H9 (cell line): ENCODE results near the gene RHOH. TPM values are rescaled to one million over a fixed set of nuclear protein-coding genes. Genes with fewer than 3 reads are reported as not detected.

Experiments
- DNase-seq: peaks from one replicate; pipeline ENCODE4 v3.0.0-alpha.2; 2017
- H2AFZ ChIP-seq: one replicate; pipeline ENCODE4 v1.6.1; 2013; ENCODE audit warnings: mild to moderate bottlenecking, low read length, control low read depth, moderate library complexity
- H2AK5ac ChIP-seq: 2 replicates; pipeline ENCODE4 v1.6.1; 2013; ENCODE audit warnings: low read length, control low read depth, mixed read lengths; ENCODE audit not compliant: insufficient read length
- H2BK120ac ChIP-seq: one replicate; pipeline ENCODE4 v1.6.1; 2013; ENCODE audit warnings: low read depth, mild to moderate bottlenecking, low read length, control low read depth, inconsistent platforms; ENCODE audit not compliant: poor library complexity, severe bottlenecking
- H2BK12ac ChIP-seq: 2 replicates; pipeline ENCODE4 v1.6.1; 2013; ENCODE audit warnings: low read length, control low read depth, mixed read lengths, low read depth; ENCODE audit not compliant: insufficient read length
- H2BK15ac ChIP-seq: 2 replicates; pipeline ENCODE4 v1.6.1; 2013; ENCODE audit warnings: low read depth, low read length, control low read depth
- H2BK20ac ChIP-seq: one replicate; pipeline ENCODE4 v1.6.1; 2013; ENCODE audit warnings: low read depth, mild to moderate bottlenecking, low read length, control low read depth, inconsistent platforms; ENCODE audit not compliant: poor library complexity, severe bottlenecking
- H2BK5ac ChIP-seq: 2 replicates; pipeline ENCODE4 v1.6.1; 2013; ENCODE audit warnings: low read length, control low read depth, mixed read lengths; ENCODE audit not compliant: insufficient read length
- H3K14ac ChIP-seq: 2 replicates; pipeline ENCODE4 v1.6.1; 2013; ENCODE audit warnings: low read length, control low read depth; ENCODE audit not compliant: insufficient read depth
- H3K18ac ChIP-seq: 2 replicates; pipeline ENCODE4 v1.6.1; 2013; ENCODE audit warnings: low read depth, mild to moderate bottlenecking, mixed read lengths, low read length, control low read depth; ENCODE audit not compliant: insufficient read length
- H3K23ac ChIP-seq: 2 replicates; pipeline ENCODE4 v1.6.1; 2013; ENCODE audit warnings: low read length, control low read depth, mixed read lengths, low read depth; ENCODE audit not compliant: insufficient read length
- H3K23me2 ChIP-seq: 2 replicates; pipeline ENCODE4 v1.6.1; 2013; ENCODE audit warnings: low read depth, mild to moderate bottlenecking, mixed read lengths, low read length, control low read depth; ENCODE audit not compliant: insufficient read length, poor library complexity, severe bottlenecking
- H3K27ac ChIP-seq: 2 replicates; pipeline ENCODE4 v1.5.1; 2013; ENCODE audit warnings: low read length, control low read depth, mixed read lengths, low read depth; ENCODE audit not compliant: insufficient read length
- H3K27me3 ChIP-seq: 2 replicates; pipeline ENCODE4 v1.6.1; 2013; ENCODE audit warnings: low read length, control low read depth, inconsistent platforms; ENCODE audit not compliant: insufficient read depth
- H3K4ac ChIP-seq: 2 replicates; pipeline ENCODE4 v1.6.1; 2013; ENCODE audit warnings: low read depth, mild to moderate bottlenecking, control low read depth, inconsistent platforms, low read length, moderate library complexity
- H3K4me1 ChIP-seq: 2 replicates; pipeline ENCODE4 v1.6.1; 2013; ENCODE audit warnings: low read length, control low read depth, inconsistent platforms; ENCODE audit not compliant: insufficient read depth
- H3K4me2 ChIP-seq: 2 replicates; pipeline ENCODE4 v1.6.1; 2013; ENCODE audit warnings: low read length, control low read depth, mixed read lengths; ENCODE audit not compliant: insufficient read length, insufficient read depth
- H3K56ac ChIP-seq: 2 replicates; pipeline ENCODE4 v1.6.1; 2013; ENCODE audit warnings: low read depth, mild to moderate bottlenecking, mixed read lengths, low read length, control low read depth; ENCODE audit not compliant: insufficient read length
- H3K79me1 ChIP-seq: 2 replicates; pipeline ENCODE4 v1.6.1; 2013; ENCODE audit warnings: low read depth, mild to moderate bottlenecking, moderate library complexity, low read length, control low read depth, inconsistent platforms; ENCODE audit not compliant: insufficient read depth, poor library complexity, severe bottlenecking
- H3K79me2 ChIP-seq: 2 replicates; pipeline ENCODE4 v1.6.1; 2013; ENCODE audit warnings: low read length, control low read depth, inconsistent platforms; ENCODE audit not compliant: insufficient read depth
- H3K9ac ChIP-seq: 2 replicates; pipeline ENCODE4 v1.6.1; 2013; ENCODE audit warnings: low read length, control low read depth, mixed read lengths; ENCODE audit not compliant: insufficient read length; ENCODE audit errors: extremely low read depth
- H3K9me3 ChIP-seq: one replicate; pipeline ENCODE4 v1.6.1; 2013; ENCODE audit warnings: low read depth, low read length, inconsistent platforms; ENCODE audit not compliant: control insufficient read depth
- H3T11ph ChIP-seq: one replicate; pipeline ENCODE4 v1.6.1; 2013; ENCODE audit warnings: mild to moderate bottlenecking, low read length, control low read depth, inconsistent platforms
- H4K20me1 ChIP-seq: one replicate; pipeline ENCODE4 v1.6.1; 2013; ENCODE audit not compliant: control insufficient read depth, insufficient read length, insufficient read depth
- H4K5ac ChIP-seq: 2 replicates; pipeline ENCODE4 v1.6.1; 2013; ENCODE audit warnings: low read depth, mild to moderate bottlenecking, mixed read lengths, low read length, control low read depth; ENCODE audit not compliant: insufficient read length
- H4K8ac ChIP-seq: replicated peaks from 2 replicates; pipeline ENCODE4 v1.6.1; 2013; ENCODE audit warnings: low read length, control low read depth, mixed read lengths, low read depth; ENCODE audit not compliant: insufficient read length
- H4K91ac ChIP-seq: 2 replicates; pipeline ENCODE4 v1.6.1; 2013; ENCODE audit warnings: low read depth, mild to moderate bottlenecking, moderate library complexity, mixed read lengths, low read length, control low read depth; ENCODE audit not compliant: insufficient read length
- H3K27ac Mint-ChIP-seq, 3 experiments: 2 replicates in 2 of 3; 3 replicates in 1 of 3; pipeline ENCODE4 v1.8.0; 2020 to 2021; ENCODE audit warnings: mixed read lengths in 3 of 3, mild to moderate bottlenecking in 1 of 3, moderate library complexity in 1 of 3
- H3K27me3 Mint-ChIP-seq: 2 replicates; pipeline ENCODE4 v1.8.0; 2021; ENCODE audit warnings: low read depth, mild to moderate bottlenecking, moderate library complexity, mixed read lengths
- H3K36me3 Mint-ChIP-seq, 3 experiments: 2 replicates in 2 of 3; 3 replicates in 1 of 3; pipeline ENCODE4 v1.8.0; 2020 to 2021; ENCODE audit warnings: low read depth in 3 of 3, mixed read lengths in 3 of 3; ENCODE audit not compliant: insufficient read depth in 1 of 3
- H3K4me1 Mint-ChIP-seq, 2 experiments: 2 replicates each; pipeline ENCODE4 v1.8.0; 2020; ENCODE audit warnings: mixed read lengths in 2 of 2
- H3K4me3 Mint-ChIP-seq, 2 experiments: 2 replicates in 1 of 2; 3 replicates in 1 of 2; pipeline ENCODE4 v1.8.0; 2020 to 2021; ENCODE audit warnings: mild to moderate bottlenecking in 2 of 2, mixed read lengths in 2 of 2, moderate library complexity in 1 of 2
- H3K9me3 Mint-ChIP-seq, 2 experiments: 2 replicates in 1 of 2; 3 replicates in 1 of 2; pipeline ENCODE4 v1.8.0; 2020; ENCODE audit warnings: mild to moderate bottlenecking in 2 of 2, mixed read lengths in 2 of 2, moderate library complexity in 1 of 2
- WGBS: extraction: QIAGEN DNeasy Blood & Tissue Kit; methylation state at CpG from one replicate; pipeline ENCODE4 v1.1.7; 2013; ENCODE audit warnings: missing lambda C conversion rate, low lambda C conversion rate, mixed read lengths; ENCODE audit not compliant: insufficient read length; ENCODE audit errors: extremely low coverage; 5-methylcytosine and 5-hydroxymethylcytosine counted together
- total RNA-seq: library from RNA; stranded (reverse); gene quantifications from 2 replicates; pipeline ENCODE4 v1.2.1, GENCODE V29; 2021
- TF ChIP-seq, protein P1 (sequence below): fragments of 200-600 bp; sonication (generic); conservative IDR thresholded peaks from 3 replicates; pipeline ENCODE4 v1.8.0; 2021; ENCODE audit warnings: antibody characterized with exemption, mild to moderate bottlenecking

RHOH gene
- total RNA-seq, 1 experiment from 2014 or later, result 7.1 TPM

DNA sequence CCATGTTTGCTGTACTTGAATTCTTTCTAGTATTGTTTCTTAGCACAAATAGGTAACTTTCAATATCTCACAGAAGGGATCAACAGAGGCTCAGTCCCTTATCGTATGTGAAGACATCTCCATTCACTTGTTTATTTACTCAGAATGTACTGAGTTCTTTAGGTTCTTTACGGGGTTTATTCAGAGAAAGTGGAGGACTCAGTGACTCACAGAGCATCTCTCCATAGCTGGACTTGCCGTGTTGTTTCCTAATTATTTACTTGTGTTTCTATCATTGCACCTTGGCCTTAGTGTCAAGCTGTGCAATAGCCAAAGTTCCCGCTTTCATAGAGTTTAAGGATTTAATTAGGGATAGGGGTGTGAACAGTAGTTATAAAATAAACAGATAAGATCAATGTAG, 57.1 kb downstream of the RHOH start:
- no peak for DNase-seq
- Mint-ChIP-seq H3K36me3 (no peaks in the 10 kb centered on the region), H3K4me1 (peaks cover 7% of the 10 kb centered on the region in 2 experiments), H3K27ac (no peak overlapping the region), H3K4me3 (no peak overlapping the region), H3K9me3 (no peaks in the 10 kb centered on the region), H3K27me3 (peaks cover 4% of the 10 kb centered on the region; the same call in 1 of the 2 replicates)
- Histone ChIP-seq H2BK15ac (no peak overlapping the region), H4K91ac (no peak overlapping the region), H3K9ac (no peak overlapping the region), H2BK120ac (no peak overlapping the region), H3K27ac (no peak overlapping the region), H4K5ac (no peak overlapping the region), H4K8ac (no peak overlapping the region), H3K4me2 (no peak overlapping the region), H2BK12ac (no peak overlapping the region), H3K4ac (no peak overlapping the region), H2BK20ac (no peak overlapping the region), H3T11ph (no peak overlapping the region), H4K20me1 (no peaks in the 10 kb centered on the region), H3K79me2 (no peaks in the 10 kb centered on the region), H3K14ac (no peak overlapping the region), H3K27me3 (no peaks in the 10 kb centered on the region), H3K23ac (no peak overlapping the region), H3K56ac (no peak overlapping the region), H3K79me1 (no peaks in the 10 kb centered on the region), H3K9me3 (no peaks in the 10 kb centered on the region), H2AK5ac (no peak overlapping the region), H3K4me1 (no peaks in the 10 kb centered on the region; the same call in 1 of the 2 replicates), H3K23me2 (no peaks in the 10 kb centered on the region), H3K18ac (no peak overlapping the region), H2BK5ac (no peak overlapping the region), H2AFZ (no peak overlapping the region)
- TF ChIP-seq, protein P1, sequence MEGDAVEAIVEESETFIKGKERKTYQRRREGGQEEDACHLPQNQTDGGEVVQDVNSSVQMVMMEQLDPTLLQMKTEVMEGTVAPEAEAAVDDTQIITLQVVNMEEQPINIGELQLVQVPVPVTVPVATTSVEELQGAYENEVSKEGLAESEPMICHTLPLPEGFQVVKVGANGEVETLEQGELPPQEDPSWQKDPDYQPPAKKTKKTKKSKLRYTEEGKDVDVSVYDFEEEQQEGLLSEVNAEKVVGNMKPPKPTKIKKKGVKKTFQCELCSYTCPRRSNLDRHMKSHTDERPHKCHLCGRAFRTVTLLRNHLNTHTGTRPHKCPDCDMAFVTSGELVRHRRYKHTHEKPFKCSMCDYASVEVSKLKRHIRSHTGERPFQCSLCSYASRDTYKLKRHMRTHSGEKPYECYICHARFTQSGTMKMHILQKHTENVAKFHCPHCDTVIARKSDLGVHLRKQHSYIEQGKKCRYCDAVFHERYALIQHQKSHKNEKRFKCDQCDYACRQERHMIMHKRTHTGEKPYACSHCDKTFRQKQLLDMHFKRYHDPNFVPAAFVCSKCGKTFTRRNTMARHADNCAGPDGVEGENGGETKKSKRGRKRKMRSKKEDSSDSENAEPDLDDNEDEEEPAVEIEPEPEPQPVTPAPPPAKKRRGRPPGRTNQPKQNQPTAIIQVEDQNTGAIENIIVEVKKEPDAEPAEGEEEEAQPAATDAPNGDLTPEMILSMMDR, result no peak
- no CpG with 5 or more reads among the region's 4 CpGs for WGBS
